GM19240 (cell line): ENCODE results near the gene C1QC.
"Not testable (repeated sequence)": the region's sequence is repeated elsewhere in the genome, so short reads cannot be mapped to it uniquely, and the experiment has no call there.

Experiments used
- DNase-seq: peaks from one replicate; pipeline ENCODE4 v3.0.0; 2011; ENCODE audit warnings: low spot score; ENCODE audit not compliant: insufficient read length

Gene C1QC

DNA sequence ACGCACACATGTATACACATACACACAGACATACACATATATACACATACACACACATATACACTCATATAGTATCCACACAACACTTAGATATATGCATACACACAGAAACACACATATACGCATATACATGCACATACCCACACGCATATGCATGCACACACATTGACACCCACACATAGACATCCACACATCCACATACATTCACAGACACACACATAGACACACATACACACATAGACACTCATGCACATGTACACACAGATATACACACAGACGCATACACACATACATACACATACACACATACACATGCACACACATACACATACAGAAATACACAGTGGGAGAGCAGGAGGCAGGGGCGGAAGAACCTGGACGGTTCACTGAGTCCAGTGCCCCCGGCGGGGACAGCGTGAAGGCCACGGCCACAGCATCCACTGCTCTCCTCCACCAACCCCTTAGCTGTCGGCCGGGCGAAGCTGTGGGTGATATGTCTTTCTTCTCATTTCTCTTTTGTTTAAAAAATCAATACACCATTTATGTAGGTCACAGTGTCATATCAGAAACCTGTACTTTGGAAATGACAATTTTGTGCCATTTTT lies 6.8 kb downstream of the C1QC start:
- DNase-seq: no peak

- no peak for DNase-seq
Observed at GRCh38 chr1:22651941-22652856, 8.8 kb downstream of the C1QC start.

DNA sequence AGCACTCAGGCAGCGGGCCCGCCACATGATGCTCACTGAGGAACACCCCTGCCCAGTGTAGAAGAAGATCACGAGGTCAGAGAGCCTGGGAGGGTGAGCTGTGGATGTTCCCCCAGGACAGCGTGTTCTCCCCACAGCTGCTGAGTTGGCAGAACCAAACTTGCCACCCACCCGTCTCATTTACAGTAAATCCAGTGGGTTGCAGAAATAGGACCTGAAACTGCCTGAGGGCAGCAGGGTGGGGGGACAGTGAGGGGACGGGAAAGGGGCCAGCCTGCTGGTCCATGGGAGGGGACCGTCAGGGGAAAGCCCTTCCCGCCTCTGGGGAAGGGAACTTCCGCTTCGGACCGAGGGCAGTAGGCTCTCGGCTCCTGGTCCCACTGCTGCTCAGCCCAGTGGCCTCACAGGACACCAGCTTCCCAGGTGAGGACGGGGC lies 9.5 kb downstream of the C1QC start, which contains the start of gene C1QB:
TSS of gene C1QB (plus strand) at position 356 of the 436 bp plus-strand sequence. CDS start 6,227 bp downstream, outside the sequence.
- DNase-seq: no peak

DNA sequence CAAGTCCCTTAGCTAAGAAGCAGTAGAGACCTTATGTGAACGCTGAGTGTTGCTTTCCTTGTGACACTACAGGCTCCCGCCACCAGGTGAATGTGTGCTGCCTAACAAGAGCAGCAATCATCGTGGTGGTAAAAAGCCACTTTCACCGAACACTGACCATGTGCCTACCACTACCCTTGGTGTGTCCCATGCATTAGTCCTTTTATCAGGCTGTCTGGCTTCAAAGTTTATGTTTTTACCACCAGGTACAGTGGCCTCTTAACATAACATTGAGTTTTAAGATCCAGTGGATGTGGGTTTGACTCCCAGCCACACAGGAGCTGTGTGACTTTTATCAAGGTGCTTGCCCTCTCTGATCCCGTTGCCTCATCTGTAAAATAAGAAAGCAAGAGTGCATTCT lies 11.3 kb downstream of the C1QC start:
- no peak for DNase-seq

GRCh38 chr1:22658385-22659163 lies 15.1 kb downstream of the C1QC start:
- no peak for DNase-seq

DNA sequence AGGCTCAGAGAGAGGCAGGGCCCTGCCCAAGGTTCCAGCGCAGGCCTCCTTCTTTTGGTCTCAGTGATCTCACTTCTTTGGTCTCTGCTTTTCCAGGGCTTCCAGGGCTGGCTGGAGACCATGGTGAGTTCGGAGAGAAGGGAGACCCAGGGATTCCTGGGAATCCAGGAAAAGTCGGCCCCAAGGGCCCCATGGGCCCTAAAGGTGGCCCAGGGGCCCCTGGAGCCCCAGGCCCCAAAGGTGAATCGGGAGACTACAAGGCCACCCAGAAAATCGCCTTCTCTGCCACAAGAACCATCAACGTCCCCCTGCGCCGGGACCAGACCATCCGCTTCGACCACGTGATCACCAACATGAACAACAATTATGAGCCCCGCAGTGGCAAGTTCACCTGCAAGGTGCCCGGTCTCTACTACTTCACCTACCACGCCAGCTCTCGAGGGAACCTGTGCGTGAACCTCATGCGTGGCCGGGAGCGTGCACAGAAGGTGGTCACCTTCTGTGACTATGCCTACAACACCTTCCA lies 17.3 kb downstream of the C1QC start:
- no peak for DNase-seq

GRCh38 chr1:22661880-22662279 lies 18.4 kb downstream of the C1QC start:
- DNase-seq: no peak

DNA sequence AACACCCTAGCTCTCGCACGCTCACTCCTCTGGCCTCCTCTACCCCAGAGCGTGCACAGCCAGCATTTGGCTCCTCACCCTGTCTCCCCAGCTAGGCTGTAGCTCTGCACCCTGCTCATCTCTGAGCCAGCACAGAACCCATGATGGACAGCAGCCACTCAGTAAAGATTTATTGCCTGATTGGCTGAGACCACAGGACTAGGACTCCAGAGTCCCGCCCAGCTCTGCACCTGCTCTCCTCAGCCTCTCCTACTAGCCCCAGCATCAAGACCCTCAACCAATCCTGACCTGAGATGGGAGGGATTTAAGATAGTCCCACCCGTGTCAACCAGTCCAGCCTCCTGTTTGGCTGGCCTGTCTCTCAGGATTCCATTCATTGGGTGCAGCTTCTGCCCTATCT lies 18.9 kb downstream of the C1QC start:
- no peak for DNase-seq

DNA sequence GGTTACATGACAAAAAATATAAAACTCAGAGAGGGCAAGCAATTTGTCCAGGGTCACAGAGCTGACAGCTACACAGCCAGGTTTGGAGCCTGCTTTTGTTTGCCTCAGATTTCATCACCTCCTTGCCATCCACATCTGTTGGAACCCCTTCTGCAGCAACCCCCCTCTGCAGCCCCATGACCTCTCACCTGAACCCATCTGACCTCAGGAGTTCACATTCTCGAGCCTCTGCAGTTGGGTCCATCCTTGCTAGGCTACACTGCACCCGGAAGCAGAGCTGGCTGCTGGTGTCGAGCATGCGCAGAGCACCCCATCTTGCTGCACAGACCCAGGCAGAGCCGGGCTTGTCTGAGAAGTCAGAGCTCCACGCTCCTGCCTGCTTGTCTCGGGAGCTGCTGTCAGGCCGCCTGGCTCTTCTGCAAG lies 19.6 kb downstream of the C1QC start:
- DNase-seq: no peak

DNA sequence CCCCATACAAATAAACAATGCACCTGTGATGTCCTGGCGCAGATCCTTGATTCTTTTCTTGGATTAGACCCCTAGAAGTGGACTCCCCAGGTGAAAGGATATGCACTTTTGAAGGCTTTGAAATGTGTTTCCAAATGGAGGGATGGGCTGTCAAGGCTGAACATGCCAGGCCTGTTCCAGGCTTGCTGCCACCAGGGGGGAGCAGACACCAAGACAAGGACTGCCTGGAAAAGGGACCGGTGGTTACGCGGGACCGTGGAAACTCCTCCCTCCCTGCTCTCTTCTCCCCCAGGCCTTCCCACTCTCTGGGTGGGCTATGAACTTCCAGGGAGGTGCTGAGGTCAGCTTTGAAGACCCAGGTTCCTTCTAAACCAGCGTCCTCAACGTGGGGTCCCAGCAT lies 22.3 kb downstream of the C1QC start:
- no peak for DNase-seq

- no peak for DNase-seq
Observed at GRCh38 chr1:22666412-22666811, 23.0 kb downstream of the C1QC start.

GRCh38 chr1:22668840-22669239 lies 25.4 kb downstream of the C1QC start:
- DNase-seq: not testable (repeated sequence)

DNA sequence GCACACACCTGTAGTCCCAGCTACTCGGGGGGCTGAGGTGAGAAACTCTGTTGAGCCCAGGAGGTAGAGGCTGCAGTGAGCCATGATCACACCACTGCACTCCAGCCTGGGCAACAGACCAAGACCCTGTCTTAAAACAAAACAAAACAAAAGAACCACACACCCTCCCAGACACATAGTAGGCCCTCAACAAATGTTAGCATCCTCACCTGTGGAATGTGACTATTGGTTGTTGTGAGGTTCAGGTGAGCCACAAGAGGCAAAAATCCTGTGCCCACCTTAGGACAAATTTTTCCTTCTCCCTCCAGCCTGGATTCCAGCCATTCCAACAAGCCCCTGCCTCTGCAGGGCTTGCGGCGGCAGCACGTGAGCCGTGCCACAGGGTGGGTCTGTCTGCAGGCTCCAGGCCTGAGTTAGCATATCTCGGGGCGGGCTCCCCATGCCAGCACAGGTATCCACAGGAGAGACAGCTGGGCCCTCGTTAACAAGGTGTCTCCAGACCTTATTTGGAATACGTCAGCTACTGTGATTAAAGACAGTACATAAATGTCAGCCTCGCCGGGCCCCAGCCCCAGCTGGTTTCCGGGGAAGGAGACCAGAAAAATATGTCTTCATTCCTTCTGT lies 27.0 kb downstream of the C1QC start:
- no peak for DNase-seq

DNA sequence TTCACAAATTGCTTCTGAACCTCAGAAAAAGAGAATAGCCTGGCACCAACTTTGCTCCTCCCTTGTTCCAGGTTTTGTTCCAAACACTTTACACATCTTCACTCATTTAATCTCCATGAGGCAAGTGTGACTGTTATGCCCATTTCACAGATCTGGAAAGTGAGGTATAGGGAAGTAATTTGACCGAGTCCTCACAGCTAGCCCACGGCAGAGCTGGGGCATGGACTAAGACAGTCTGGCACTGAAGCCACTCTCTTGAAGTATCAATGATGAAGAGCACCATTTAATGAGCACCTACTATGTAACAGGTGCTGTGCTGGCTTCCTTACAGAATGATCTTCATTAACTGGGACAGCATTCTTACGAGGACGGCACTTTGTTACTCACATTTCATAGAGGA lies 28.6 kb downstream of the C1QC start:
- no peak for DNase-seq

- DNase-seq: peak; percentile 47
Observed at GRCh38 chr1:22673486-22674409, 30.3 kb downstream of the C1QC start.

GRCh38 chr1:22674410-22674749 lies 30.9 kb downstream of the C1QC start:
- no peak for DNase-seq

- DNase-seq: not testable (repeated sequence)
Observed at GRCh38 chr1:22676151-22676550, 32.7 kb downstream of the C1QC start.

GRCh38 chr1:22676916-22677583 lies 33.6 kb downstream of the C1QC start:
- DNase-seq: no peak
